GM21576 (cell line): ENCODE results near the gene SUCLG1.

Experiments used
- ATAC-seq: cut with Tn5 transposase; IDR thresholded peaks from one replicate; pipeline ENCODE4 v1.9.1; 2021; ENCODE audit warnings: mild to moderate bottlenecking, moderate library complexity; ENCODE audit not compliant: unreplicated experiment

SUCLG1 gene

DNA sequence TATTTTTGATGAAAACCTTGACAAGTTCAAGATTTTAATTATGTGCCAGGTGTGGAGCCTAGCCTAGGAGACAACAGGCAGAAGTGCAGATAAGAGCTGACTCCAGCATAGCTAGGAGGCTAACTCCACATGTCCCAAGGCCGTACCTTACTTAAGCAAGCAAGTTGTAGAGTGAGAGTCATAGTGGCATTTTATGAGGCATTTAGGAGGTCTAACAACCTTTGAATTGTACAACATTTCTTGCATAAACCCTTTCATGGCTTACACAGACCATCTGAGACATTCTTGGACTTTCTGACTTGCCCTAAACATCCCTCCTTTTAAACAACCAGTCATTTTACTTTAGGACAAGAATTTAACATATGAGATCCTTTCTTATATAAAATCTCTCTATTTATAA lies 8.3 kb upstream of the SUCLG1 start:
- no peak for ATAC-seq

DNA sequence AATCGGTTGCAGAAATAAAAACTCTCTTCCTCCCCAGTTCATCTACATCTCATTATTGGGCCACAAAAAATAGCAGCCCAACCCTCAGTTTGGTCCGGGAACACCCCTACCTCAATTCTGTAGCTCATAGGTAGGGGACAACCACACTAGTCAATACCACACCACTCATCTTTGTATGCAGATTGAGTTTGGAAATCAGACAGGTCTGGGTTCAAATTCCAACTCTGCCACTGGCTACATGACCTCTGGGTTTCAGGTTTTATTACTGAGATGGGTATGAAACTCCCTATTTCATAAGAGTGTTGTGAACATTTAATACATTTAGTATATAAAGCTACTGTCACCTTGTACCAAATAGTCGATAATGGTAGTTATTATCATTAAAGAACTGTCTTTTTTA lies 2.2 kb upstream of the SUCLG1 start:
- no peak for ATAC-seq

DNA sequence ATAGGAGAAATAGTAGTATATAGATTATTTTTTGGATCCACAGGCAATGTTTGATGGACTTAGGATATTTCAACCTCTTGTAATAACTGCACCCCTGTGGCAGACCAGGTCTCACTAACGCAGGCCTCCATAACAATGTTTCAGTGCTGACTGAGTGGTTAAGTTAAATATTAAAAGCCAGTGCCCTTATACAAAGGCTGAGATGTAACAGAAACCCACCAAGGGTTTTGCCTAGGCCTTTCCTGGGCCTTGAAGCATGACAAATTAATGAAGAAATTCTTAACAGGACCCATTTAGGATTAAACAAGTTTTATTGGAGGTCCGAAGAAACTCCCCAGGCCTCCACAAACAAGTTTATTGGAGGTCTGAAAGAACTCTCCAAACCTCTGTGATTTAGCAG lies 1.6 kb upstream of the SUCLG1 start:
- ATAC-seq: no peak

- ATAC-seq: no peak
These were observed 907 bp upstream of the SUCLG1 start for GRCh38 chr2:84459944-84460429.

DNA sequence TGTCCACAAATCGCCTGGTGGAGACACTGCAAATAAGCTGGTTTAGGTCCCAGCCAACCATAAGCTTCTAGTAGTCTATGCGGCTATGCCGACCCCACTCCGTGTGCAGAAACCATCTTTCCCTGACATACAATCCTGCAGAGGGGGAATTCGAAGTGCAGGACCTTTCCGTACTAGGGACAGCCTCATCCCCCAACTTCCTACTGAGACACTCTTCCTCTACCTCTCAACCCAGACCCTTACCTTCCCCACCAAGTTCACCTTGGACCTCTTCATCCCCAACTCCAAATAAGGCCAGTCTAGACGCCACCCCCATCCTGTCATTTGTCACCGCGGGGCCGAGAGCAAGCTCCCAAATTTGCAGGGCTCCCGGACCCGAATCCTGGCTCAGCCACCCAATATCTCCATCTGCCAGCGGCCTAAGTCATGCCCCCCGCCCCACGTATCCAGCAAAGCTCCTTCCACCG lies 496 bp downstream of the SUCLG1 start:
- peak; percentile 30 for ATAC-seq

GRCh38 chr2:84457686-84458085 lies 1.4 kb downstream of the SUCLG1 start:
- ATAC-seq: no peak

GRCh38 chr2:84456156-84456555 lies 2.9 kb downstream of the SUCLG1 start:
- no peak for ATAC-seq

GRCh38 chr2:84454581-84454980 lies 4.5 kb downstream of the SUCLG1 start:
- no peak for ATAC-seq

GRCh38 chr2:84452624-84453023 lies 6.5 kb downstream of the SUCLG1 start:
- no peak for ATAC-seq

- no peak for ATAC-seq
These were observed 7.5 kb downstream of the SUCLG1 start for GRCh38 chr2:84451579-84451978.

DNA sequence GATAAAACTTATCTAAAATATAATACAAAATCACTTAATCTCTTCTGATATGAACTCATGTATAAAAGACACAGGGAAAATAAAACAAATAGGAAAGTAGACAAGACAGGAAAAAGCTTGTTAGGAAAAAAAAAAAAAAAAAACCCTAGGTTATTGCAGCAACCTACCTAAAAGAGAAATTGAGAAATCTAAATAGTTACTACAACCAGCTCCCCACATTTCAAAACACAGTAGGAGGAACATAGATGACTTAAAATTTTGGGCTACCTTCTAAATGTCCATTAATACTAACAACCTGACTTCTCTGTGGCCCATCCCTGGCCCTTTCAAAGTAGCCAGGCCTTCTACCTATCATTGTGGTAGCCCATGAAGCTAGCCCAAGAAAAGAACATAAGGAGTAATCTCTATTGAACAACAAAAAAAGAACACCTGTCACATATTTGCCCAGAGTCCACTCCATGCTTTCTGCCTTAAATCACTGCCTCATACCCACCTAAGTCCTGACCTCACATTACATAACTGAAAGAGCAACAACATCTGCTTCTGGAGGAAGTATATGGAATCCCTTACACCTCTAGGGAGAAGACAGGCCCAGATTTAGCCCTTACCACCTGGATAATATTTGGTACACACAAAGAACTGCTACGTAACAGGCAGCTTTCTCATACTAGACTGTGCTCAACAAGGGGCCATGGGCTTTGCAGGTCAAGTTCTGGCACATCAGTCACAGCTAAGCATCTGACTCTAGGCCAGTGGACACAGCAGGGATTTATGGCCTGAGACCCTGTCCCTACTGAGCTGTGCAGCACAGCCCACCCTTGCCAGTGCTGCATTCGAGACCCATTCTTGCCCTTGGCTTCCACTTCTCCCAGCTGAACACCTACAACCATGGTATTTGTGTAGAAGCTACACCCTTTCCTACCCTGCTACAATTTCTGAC lies 8.5 kb downstream of the SUCLG1 start:
- no peak for ATAC-seq

DNA sequence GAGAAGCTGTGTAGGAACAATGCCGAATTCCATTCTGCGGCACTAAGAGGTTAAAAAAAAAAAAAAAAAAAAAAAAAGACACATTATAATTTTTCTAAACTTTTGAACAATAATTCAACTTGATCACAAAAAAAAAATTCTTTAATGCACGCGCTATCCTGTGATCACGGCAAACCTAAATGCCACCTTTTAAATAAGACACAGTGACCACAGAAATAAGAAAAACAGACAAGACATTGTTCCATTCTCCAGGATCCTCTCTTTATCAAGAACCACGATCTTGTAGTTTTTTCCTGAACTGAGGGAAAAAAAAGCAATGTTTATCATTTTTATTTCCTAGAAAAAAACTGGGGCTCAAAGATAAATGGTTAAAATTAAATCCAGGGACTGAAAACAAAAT lies 9.4 kb downstream of the SUCLG1 start:
- ATAC-seq: no peak

DNA sequence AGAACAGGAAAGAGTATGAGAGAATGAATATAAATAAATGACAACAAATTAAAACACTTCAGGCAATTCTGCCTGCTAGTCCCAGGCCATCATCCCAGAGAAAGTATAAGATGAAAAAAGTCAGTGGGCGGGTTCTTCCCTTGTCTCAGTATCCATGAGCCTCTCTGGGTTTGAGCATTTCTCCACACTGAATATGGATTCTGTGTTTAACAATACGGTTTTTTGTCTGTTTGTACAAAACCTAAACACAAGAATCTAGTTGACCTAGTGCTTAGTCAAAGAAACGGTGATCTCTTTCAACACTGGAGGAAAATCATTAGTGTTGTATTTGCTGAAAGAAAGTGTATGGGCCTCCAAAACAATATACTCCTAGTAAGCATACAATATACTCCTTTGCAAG lies 10.0 kb downstream of the SUCLG1 start:
- no peak for ATAC-seq

DNA sequence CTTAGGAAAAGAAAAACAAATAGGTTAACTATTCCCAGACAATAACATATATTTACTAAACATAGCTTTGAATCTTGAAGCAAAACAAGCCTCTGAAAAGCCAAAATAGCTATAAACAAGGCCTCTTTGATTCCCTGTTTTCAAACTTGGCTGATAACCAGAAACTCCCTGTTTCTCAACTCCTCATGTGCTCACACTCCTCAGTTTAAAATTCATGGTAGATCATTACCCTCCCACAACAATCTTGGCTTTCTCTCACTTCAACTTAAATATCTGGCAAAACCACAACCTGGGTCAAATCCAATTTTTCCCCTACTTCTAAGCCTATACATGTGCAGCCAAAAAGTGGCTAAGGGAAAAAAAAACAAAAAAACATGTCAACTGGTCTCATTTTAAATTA lies 15.6 kb downstream of the SUCLG1 start:
- no peak for ATAC-seq

GRCh38 chr2:84442888-84443287 lies 16.2 kb downstream of the SUCLG1 start:
- no peak for ATAC-seq

DNA sequence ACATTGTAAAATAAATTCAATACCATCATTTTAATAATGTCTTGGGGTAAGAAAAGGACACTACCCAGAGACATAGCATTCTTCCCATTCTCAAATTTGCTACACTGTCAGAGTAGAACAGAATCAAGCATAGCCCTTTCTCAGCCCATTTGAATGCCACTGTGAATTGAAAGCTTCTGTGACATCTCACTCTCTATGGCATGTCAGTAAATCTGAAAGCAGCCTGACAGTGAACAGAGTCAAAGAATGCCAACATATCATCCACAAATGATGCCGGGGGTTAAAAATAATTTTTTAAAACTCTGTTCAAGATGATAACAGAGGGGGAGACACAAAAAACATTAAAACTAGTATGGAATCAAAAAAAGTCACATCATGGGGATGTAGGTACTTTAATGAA lies 17.6 kb downstream of the SUCLG1 start:
- no peak for ATAC-seq

GRCh38 chr2:84441036-84441435 lies 18.0 kb downstream of the SUCLG1 start:
- no peak for ATAC-seq

- ATAC-seq: no peak
These were observed 23.6 kb downstream of the SUCLG1 start for GRCh38 chr2:84435345-84436025.

- no peak for ATAC-seq
These were observed 29.8 kb downstream of the SUCLG1 start for GRCh38 chr2:84429328-84429727.

GRCh38 chr2:84427235-84428138 lies 31.6 kb downstream of the SUCLG1 start:
- ATAC-seq: peak; percentile 45

DNA sequence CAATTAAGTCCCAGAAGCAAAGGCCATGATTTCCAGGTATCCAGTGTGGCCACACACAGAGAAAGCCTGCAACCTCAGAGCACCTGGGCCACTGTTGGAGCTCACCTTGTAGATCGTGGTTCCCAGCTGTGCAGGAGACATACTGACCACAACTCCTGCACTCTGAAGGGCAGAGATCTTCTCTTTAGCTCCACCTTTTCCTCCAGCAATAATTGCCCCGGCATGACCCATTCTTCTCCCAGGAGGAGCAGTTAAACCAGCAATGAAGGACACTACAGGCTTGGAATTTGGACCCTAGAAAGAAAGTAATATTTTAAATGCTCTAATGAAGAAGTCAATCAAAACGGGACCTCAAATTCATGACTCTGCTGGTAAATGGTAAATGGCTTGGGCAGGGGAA lies 33.8 kb downstream of the SUCLG1 start:
- no peak for ATAC-seq
